Smooth muscle cell (in vitro differentiated cells): ENCODE data around the gene PTPRK. TPM values are rescaled to one million over a fixed set of nuclear protein-coding genes. Genes with fewer than 3 reads are reported as not detected.

Source experiments
- DNase-seq: peaks from one replicate; lab custom pipeline; 2025; ENCODE audit not compliant: unreplicated experiment; lab: John Stamatoyannopoulos, UW
- H2AFZ ChIP-seq: fragments of 200-600 bp; sonication (generic); 2 replicates; pipeline ENCODE4 v1.6.0; 2016; ENCODE audit warnings: antibody characterized with exemption, low read depth, mild to moderate bottlenecking
- H3F3A ChIP-seq: fragments of 200-600 bp; sonication (generic); 2 replicates; pipeline ENCODE4 v1.6.0; 2017; ENCODE audit warnings: antibody characterized with exemption, low read depth
- H3K27ac ChIP-seq: fragments of 200-600 bp; sonication (generic); 2 replicates; pipeline ENCODE4 v1.5.1; 2016; ENCODE audit warnings: low read depth, mild to moderate bottlenecking
- H3K27me3 ChIP-seq: fragments of 200-600 bp; sonication (generic); 2 replicates; pipeline ENCODE4 v1.6.1; 2016; ENCODE audit warnings: low read depth, mild to moderate bottlenecking
- H3K36me3 ChIP-seq: fragments of 200-600 bp; sonication (generic); 2 replicates; pipeline ENCODE4 v1.5.1; 2016; ENCODE audit warnings: low read depth
- H3K4me1 ChIP-seq: fragments of 200-600 bp; sonication (generic); 2 replicates; pipeline ENCODE4 v1.5.1; 2016; ENCODE audit warnings: low read depth
- H3K4me2 ChIP-seq: fragments of 200-600 bp; sonication (generic); 2 replicates; pipeline ENCODE4 v1.6.0; 2016; ENCODE audit warnings: mild to moderate bottlenecking
- H3K4me3 ChIP-seq: fragments of 200-600 bp; sonication (generic); 2 replicates; pipeline ENCODE4 v1.5.1; 2016; ENCODE audit warnings: mild to moderate bottlenecking
- H3K79me2 ChIP-seq: fragments of 200-600 bp; sonication (generic); 2 replicates; pipeline ENCODE4 v1.6.0; 2016; ENCODE audit warnings: low read depth, mild to moderate bottlenecking
- H3K9ac ChIP-seq: fragments of 200-600 bp; sonication (generic); 2 replicates; pipeline ENCODE4 v1.6.0; 2016; ENCODE audit warnings: low read depth
- H3K9me3 ChIP-seq: fragments of 200-600 bp; sonication (generic); replicated peaks from 2 replicates; pipeline ENCODE4 v1.5.1; 2016; ENCODE audit warnings: low read depth
- H4K20me1 ChIP-seq: fragments of 200-600 bp; sonication (generic); 2 replicates; pipeline ENCODE4 v1.6.0; 2016; ENCODE audit warnings: low read depth
- WGBS: methylation state at CpG from one replicate; pipeline ENCODE4 v1.1.7; 2016; ENCODE audit warnings: low lambda C conversion rate; 5-methylcytosine and 5-hydroxymethylcytosine counted together
- polyA plus RNA-seq: library from polyadenylated mRNA; unstranded; fragments of >200 nt; fragmentation: Nextera tagmentation; extraction: Ambion mirVana; gene quantifications from 2 replicates; pipeline ENCODE4 v1.2.1, GENCODE V29; 2016
- total RNA-seq: library from RNA; depleted of rRNA; stranded (reverse); fragments of >200 nt; gene quantifications from 2 replicates; pipeline ENCODE4 v1.2.3, GENCODE V29; 2014
- TF ChIP-seq, protein P1 (sequence below): fragments of 200-600 bp; sonication (generic); IDR thresholded peaks from 2 replicates; pipeline ENCODE4 v1.5.1; 2017; ENCODE audit warnings: borderline replicate concordance, mild to moderate bottlenecking, antibody characterized with exemption; ENCODE audit not compliant: insufficient read depth, poor library complexity, severe bottlenecking

PTPRK gene
- total and polyA plus RNA-seq, 2 experiments from 2014 or later: 21.7 to 50.4 TPM

DNA sequence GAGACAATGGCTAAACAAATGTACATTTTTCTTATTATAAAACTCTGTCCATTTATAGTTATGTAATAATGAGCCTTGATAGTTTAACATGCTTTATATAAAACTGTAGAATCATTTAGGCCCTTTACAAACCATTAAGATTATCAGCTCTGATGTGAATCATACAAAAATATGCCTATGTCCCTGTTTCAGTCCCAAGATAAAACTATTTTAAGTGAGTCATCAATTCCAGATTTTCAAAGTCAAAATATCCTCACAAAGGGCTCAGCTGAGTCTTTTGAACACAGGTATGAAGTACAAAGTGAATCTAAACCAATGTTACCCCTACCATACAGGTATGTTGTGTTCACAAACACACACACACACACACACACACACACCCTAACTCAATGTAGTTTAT, 88.0 kb downstream of the PTPRK start:
- Histone ChIP-seq H3K36me3 (no peaks in the 10 kb centered on the region), H3K4me2 (peak overlapping the region; percentile 0), H3F3A (no peaks in the 10 kb centered on the region), H3K79me2 (peaks cover 22% of the 10 kb centered on the region), H3K4me1 (peaks cover 22% of the 10 kb centered on the region), H3K27ac (no peak overlapping the region), H3K9ac (no peak overlapping the region), H3K4me3 (no peak overlapping the region), H2AFZ (no peak overlapping the region), H3K9me3 (no peaks in the 10 kb centered on the region), H3K27me3 (no peaks in the 10 kb centered on the region), H4K20me1 (no peaks in the 10 kb centered on the region)
- no peak for DNase-seq
- TF ChIP-seq, protein P1, sequence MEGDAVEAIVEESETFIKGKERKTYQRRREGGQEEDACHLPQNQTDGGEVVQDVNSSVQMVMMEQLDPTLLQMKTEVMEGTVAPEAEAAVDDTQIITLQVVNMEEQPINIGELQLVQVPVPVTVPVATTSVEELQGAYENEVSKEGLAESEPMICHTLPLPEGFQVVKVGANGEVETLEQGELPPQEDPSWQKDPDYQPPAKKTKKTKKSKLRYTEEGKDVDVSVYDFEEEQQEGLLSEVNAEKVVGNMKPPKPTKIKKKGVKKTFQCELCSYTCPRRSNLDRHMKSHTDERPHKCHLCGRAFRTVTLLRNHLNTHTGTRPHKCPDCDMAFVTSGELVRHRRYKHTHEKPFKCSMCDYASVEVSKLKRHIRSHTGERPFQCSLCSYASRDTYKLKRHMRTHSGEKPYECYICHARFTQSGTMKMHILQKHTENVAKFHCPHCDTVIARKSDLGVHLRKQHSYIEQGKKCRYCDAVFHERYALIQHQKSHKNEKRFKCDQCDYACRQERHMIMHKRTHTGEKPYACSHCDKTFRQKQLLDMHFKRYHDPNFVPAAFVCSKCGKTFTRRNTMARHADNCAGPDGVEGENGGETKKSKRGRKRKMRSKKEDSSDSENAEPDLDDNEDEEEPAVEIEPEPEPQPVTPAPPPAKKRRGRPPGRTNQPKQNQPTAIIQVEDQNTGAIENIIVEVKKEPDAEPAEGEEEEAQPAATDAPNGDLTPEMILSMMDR: no peak

DNA sequence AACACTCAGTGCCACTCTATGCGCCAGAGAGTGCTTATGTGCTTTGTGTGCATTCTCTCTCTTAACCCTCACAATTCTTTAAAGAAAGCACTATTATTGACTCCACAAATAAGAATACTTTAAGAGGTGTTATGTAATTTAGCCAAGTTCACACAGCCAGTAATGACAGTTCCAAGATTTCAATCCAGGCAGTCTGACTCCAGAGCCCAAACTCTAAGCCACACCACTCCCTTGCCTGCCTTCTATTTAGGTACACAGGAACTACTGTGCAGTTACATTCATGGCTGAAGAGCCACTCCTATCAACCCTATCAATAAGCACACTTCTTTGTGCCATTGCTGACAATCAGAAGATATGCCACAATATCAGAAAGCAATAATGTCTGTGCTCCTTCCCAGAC, 93.3 kb downstream of the PTPRK start:
- no peak for DNase-seq
- H3K27me3 ChIP-seq: no peaks in the 10 kb centered on the region
- peaks cover 9% of the 10 kb centered on the region for H4K20me1 ChIP-seq
- TF ChIP-seq, protein P1: no peak
- H3K4me1 ChIP-seq: peaks cover 21% of the 10 kb centered on the region
- H3K4me2 ChIP-seq: no peak overlapping the region
- H3K9ac ChIP-seq: no peak overlapping the region
- no peak overlapping the region for H3K4me3 ChIP-seq
- H2AFZ ChIP-seq: no peak overlapping the region
- no peaks in the 10 kb centered on the region for H3K9me3 ChIP-seq
- WGBS: 100% methylated on average over 1 of the region's 1 CpG
- peaks cover 36% of the 10 kb centered on the region for H3K79me2 ChIP-seq
- H3F3A ChIP-seq: no peaks in the 10 kb centered on the region
- H3K27ac ChIP-seq: no peak overlapping the region
- H3K36me3 ChIP-seq: no peaks in the 10 kb centered on the region

DNA sequence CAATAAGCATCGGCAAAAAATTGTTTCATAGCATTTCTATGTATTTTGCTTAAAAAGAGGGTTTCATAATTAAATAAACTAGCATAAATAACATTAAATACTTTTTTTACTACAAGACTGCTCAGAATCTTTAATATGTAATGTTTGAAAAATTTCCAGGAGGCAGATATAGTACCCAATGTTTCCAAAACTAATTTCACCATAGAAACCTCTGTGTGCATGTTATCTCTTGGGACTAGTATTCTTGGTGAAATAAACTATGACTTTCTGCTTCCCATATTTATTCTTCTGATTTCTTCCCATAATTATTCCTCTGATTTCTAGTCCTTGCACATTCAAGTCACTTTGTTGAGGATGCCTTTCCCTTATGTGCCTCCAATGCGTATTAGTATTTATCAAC, 94.5 kb downstream of the PTPRK start:
- H3K9ac ChIP-seq: no peak overlapping the region
- no peaks in the 10 kb centered on the region for H3F3A ChIP-seq
- WGBS: 88% methylated on average over 2 of the region's 2 CpGs
- no peaks in the 10 kb centered on the region for H3K36me3 ChIP-seq
- H3K4me1 ChIP-seq: peaks cover 9% of the 10 kb centered on the region
- H4K20me1 ChIP-seq: peaks cover 9% of the 10 kb centered on the region
- H3K4me3 ChIP-seq: no peak overlapping the region
- H3K4me2 ChIP-seq: no peak overlapping the region
- peaks cover 36% of the 10 kb centered on the region for H3K79me2 ChIP-seq
- no peaks in the 10 kb centered on the region for H3K9me3 ChIP-seq
- H2AFZ ChIP-seq: no peak overlapping the region
- TF ChIP-seq, protein P1: no peak
- no peak for DNase-seq
- H3K27me3 ChIP-seq: no peaks in the 10 kb centered on the region
- no peak overlapping the region for H3K27ac ChIP-seq

DNA sequence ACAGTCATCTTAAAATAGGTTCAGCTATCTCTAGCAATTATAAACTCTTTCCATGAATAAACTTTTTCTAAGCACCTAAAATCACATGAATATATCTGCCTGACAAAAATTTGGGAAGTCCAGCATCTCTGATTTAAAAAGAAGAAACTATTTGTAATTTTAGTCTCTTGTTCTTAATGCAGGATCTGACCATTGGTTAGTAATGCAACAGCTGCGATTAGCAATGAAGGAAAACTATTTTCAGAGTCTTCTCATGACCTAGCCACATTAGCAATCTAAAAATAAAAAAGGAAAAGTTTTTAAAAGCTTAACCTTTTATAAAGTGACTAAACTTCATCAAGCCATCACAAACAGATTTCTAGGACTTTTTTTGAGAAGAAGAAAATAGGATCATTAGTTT, 97.5 kb downstream of the PTPRK start:
- WGBS: 91% methylated on average over 1 of the region's 1 CpG
- Histone ChIP-seq H3K4me1 (no peaks in the 10 kb centered on the region), H3K9ac (no peak overlapping the region), H3F3A (no peaks in the 10 kb centered on the region), H3K79me2 (peaks cover 26% of the 10 kb centered on the region), H3K4me2 (no peak overlapping the region), H3K4me3 (no peak overlapping the region), H4K20me1 (peaks cover 9% of the 10 kb centered on the region), H3K9me3 (no peaks in the 10 kb centered on the region), H2AFZ (no peak overlapping the region), H3K27me3 (no peaks in the 10 kb centered on the region), H3K36me3 (no peaks in the 10 kb centered on the region), H3K27ac (no peak overlapping the region)
- DNase-seq: no peak
- TF ChIP-seq, protein P1: no peak
